Measurements from ENCODE around the gene GPRC5D.

GPRC5D gene

DNA sequence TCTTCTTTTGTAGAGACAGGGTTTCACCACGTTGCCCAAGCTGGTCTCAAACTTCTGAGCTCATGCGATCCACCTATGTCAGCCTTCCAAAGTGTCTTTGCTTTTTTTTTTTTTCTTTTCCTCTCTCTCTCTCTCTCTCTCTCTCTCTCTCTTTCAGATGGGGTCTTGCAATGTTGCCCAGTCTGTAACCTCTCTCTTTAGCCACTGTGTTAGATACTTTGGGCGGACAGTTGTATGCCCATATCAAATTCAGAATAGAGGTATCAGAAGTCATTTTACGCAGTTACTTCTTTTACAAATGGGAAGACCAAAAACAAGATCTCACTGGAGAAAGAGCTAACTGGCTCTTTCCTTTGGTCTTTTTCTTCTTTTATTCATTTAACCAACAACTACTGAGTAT is 41.4 kb upstream of the GPRC5D start:
- DNase-seq (ENCODE audit: low read depth, low spot score): no peak
- ChIA-PET CTCF (interaction anchor here (0.8 to 7.3 kb wide), 7 partner anchors 9 to 241 kb away, joined by 3 to 43 read pairs (median 4); no protein-coding TSS in a partner anchor), POLR2A (interaction anchor here (0.6 to 0.7 kb wide), 2 partner anchors 13 to 45 kb away, joined by 3 read pairs; no protein-coding TSS in a partner anchor)
- H3K4me3 ChIP-seq (ENCODE audit: low read depth, low read length): no peak overlapping the region
- TF ChIP-seq, protein P1, sequence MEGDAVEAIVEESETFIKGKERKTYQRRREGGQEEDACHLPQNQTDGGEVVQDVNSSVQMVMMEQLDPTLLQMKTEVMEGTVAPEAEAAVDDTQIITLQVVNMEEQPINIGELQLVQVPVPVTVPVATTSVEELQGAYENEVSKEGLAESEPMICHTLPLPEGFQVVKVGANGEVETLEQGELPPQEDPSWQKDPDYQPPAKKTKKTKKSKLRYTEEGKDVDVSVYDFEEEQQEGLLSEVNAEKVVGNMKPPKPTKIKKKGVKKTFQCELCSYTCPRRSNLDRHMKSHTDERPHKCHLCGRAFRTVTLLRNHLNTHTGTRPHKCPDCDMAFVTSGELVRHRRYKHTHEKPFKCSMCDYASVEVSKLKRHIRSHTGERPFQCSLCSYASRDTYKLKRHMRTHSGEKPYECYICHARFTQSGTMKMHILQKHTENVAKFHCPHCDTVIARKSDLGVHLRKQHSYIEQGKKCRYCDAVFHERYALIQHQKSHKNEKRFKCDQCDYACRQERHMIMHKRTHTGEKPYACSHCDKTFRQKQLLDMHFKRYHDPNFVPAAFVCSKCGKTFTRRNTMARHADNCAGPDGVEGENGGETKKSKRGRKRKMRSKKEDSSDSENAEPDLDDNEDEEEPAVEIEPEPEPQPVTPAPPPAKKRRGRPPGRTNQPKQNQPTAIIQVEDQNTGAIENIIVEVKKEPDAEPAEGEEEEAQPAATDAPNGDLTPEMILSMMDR (IDR thresholded peaks at IDR 0.05; ENCODE audit: insufficient read depth, low read length, missing control alignments): no peak

DNA sequence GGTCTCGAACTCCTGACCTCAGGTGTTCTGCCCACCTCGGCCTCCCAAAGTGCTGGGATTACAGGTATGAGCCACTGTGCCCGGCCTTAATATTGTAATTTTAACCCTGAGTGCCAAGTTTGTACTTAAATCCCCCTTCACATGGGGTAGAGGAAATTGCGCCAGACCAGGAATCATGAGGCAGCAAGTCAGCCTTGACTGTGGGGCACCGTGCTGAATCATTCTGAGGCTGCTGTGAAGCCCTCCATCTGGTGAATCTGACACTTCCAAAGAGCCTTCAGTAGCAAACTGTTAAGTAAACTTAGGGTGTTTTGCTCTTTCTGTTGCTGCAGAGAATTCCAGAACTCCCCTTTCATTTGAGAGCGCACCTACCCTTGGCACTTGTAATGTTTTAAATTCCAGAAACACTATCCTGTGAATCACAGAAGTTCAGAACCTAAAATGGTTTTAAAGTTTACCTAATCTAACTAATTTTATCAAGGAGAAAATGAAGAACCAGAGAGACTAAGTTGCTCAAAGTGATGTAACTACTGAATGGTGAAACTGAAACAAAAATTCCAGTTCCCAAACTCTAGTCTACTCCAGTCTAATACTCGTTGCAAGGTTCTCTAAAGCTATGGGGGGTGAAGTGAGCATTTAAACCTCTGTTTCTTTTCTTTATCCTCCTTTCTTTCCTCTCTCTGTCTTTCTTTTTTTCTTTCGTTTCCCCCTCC is 40.6 kb upstream of the GPRC5D start:
- ChIA-PET CTCF (interaction anchor here (0.9 to 7.3 kb wide), 5 partner anchors 8 to 219 kb away, joined by 3 to 43 read pairs (median 4); no protein-coding TSS in a partner anchor), POLR2A (interaction anchor here (0.6 to 0.7 kb wide), 2 partner anchors 12 to 44 kb away, joined by 3 read pairs; no protein-coding TSS in a partner anchor)
- TF ChIP-seq, protein P1 (IDR thresholded peaks at IDR 0.05; ENCODE audit: insufficient read depth, low read length, missing control alignments): no peak
- peak; percentile 90 for DNase-seq (ENCODE audit: low read depth, low spot score)
- H3K4me3 ChIP-seq (ENCODE audit: low read depth, low read length): peak overlapping the region; percentile 34

DNA sequence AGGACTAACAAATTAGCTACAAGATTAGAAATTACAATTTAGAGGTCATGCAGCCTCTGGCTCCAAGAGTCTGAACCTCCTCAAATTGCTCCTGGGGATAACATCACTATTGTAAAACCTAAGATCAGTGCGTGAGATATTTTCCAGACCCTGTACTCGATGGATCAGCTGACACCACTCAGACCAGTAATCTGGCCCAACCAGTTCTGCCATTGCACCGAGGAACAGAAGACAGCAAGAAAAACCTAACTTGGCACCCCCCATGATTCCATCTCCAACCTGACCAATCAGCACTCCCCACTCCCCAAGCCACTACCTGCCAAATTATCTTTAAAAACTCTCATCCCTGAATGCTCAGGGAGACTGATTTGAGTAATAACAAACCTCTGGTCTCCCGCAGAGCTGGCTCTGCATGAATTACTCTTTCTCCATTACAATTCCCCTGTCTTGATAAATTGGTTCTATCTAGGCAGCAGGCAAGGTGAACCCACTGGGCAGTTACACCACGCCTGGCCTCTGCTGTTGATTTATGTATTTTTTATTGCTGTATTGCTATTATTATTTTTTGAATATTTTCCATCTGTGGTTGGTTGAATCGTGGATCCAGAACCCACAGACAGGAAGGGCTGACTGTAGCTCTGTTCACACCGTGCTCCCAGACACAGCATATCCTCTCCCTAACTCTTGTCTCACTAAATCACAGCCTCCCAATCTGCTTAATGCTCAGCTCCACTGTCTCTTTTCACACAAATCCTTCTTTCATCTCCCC is 38.9 kb upstream of the GPRC5D start:
- no peak overlapping the region for H3K4me3 ChIP-seq (ENCODE audit: low read depth, low read length)
- TF ChIP-seq, protein P1 (IDR thresholded peaks at IDR 0.05; ENCODE audit: insufficient read depth, low read length, missing control alignments): no peak
- POLR2A ChIA-PET: no interaction called here
- CTCF ChIA-PET: interaction anchor here (0.8 to 7.3 kb wide), 10 partner anchors 8 to 220 kb away, joined by 3 to 43 read pairs (median 4); partner anchors contain the start of gene EMP1
- DNase-seq (ENCODE audit: low read depth, low spot score): no peak

DNA sequence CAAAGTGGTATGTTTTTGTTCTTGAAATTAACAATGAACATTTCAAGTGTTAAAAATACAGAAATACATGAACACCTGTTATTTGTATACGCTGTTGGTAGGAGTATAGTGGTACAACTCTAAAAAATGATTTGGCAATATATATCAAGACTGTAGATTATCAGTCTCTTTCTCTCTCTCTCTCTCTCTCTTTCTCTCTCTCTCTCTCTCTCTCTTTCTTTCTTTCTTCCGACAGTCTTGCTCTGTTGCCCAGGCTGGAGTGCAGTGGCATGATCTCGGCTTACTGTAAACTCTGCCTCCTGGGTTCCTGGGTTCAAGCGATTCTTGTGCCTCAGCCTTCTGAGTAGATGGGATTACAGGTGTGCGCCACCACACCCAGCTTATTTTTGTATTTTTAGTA is 35.5 kb upstream of the GPRC5D start:
- CTCF ChIA-PET: interaction anchor here (1.0 to 11.2 kb wide), 5 partner anchors 8 to 224 kb away, joined by 4 to 173 read pairs (median 88); no protein-coding TSS in a partner anchor
- no peak for DNase-seq (ENCODE audit: low read depth, low spot score)
- H3K4me3 ChIP-seq (ENCODE audit: low read depth, low read length): no peak overlapping the region
- TF ChIP-seq, protein P1 (IDR thresholded peaks at IDR 0.05; ENCODE audit: insufficient read depth, low read length, missing control alignments): no peak
- POLR2A ChIA-PET: no interaction called here

DNA sequence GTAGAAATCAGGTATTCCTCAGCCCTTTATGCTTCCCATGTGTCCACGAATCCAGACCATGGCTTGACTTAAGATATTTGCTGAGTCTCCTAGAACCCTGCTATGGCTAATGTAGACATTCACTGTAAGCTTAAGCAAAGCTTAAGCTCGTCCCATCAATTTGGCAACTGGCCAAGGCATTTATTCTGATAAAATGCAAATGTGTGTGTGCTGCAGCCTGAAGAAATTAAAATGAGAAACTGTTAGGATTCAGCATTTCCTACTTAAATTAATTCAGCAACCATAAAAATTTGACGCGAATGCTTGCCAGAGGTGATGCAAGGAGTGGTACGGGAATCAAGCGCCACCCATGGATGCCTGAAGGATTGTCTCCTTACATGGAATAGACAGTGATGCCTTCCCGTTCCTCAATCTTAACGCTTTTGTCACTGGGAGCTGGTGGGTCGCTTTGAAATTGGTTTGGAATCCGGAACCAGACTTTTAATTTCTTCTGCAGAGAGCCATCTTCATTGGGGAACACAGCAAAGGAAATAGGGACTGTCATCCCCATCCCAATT is 34.9 kb upstream of the GPRC5D start:
- no peak for DNase-seq (ENCODE audit: low read depth, low spot score)
- H3K4me3 ChIP-seq (ENCODE audit: low read depth, low read length): no peak overlapping the region
- ChIA-PET CTCF (interaction anchor here (0.8 to 11.2 kb wide), 11 partner anchors 11 to 248 kb away, joined by 3 to 173 read pairs (median 5); no protein-coding TSS in a partner anchor), POLR2A (no interaction called here)
- TF ChIP-seq, protein P1 (IDR thresholded peaks at IDR 0.05; ENCODE audit: insufficient read depth, low read length, missing control alignments): no peak

All from AG04449 (cell line).